Activated T-helper 17 cell treated with anti-CD3 and anti-CD28 coated beads, Interleukin-2, amount 50 U/mL, for 72 hours (primary cell): ENCODE results near the gene REST. TPM values are rescaled to one million over a fixed set of nuclear protein-coding genes. Genes with fewer than 3 reads are reported as not detected.
A peak's percentile ranks its signal among the peaks of the same experiment; 100 is the strongest.

ENCODE experiments used
- ATAC-seq: fragments of 150-1000 bp; cut with Tn5 transposase; replicated peaks from 2 replicates; pipeline ENCODE4 v1.10.0; 2021; ENCODE audit warnings: mild to moderate bottlenecking, moderate library complexity
- H3K27ac Mint-ChIP-seq: one replicate; pipeline ENCODE4 v1.8.0; 2022; ENCODE audit warnings: mixed read lengths
- H3K27me3 Mint-ChIP-seq: one replicate; pipeline ENCODE4 v1.8.0; 2022; ENCODE audit warnings: mixed read lengths
- H3K36me3 Mint-ChIP-seq: one replicate; pipeline ENCODE4 v1.8.0; 2022; ENCODE audit warnings: low read depth, mild to moderate bottlenecking, mixed read lengths
- H3K4me1 Mint-ChIP-seq: one replicate; pipeline ENCODE4 v1.8.0; 2022; ENCODE audit warnings: mixed read lengths
- H3K4me3 Mint-ChIP-seq: one replicate; pipeline ENCODE4 v1.8.0; 2022; ENCODE audit warnings: mild to moderate bottlenecking, mixed read lengths
- H3K9me3 Mint-ChIP-seq: one replicate; pipeline ENCODE4 v1.8.0; 2022; ENCODE audit warnings: mixed read lengths
- total RNA-seq, 2 donors: library from RNA; stranded (reverse); gene quantifications; one replicate each; pipeline ENCODE4 v1.2.3, GENCODE V29; 2022

Gene REST
- total RNA-seq, 2 donors from 2014 or later: 39.5 to 51.8 TPM

- H3K27me3 Mint-ChIP-seq: no peaks in the 10 kb centered on the region
- H3K9me3 Mint-ChIP-seq: no peaks in the 10 kb centered on the region
- peaks cover 87% of the 10 kb centered on the region for H3K36me3 Mint-ChIP-seq
- peaks cover 16% of the 10 kb centered on the region for H3K4me1 Mint-ChIP-seq
- peak within 1 kb of the TSS; percentile 100 for H3K4me3 Mint-ChIP-seq
- peak within 1 kb of the TSS; percentile 97 for H3K27ac Mint-ChIP-seq
- ATAC-seq: peak; percentile 85
These were observed 69.8 kb downstream of the REST start, which contains the start of gene NOA1 for GRCh38 chr4:56977321-56978012. TSS of gene NOA1 (minus strand) at chr4:56977606. CDS start at chr4:56977585, 21 bp downstream.

GRCh38 chr4:56978750-56979303, 71.1 kb downstream of the REST start, which contains the start of gene POLR2B:
TSS of gene POLR2B (plus strand) at chr4:56978896. CDS start at chr4:56978986, 90 bp downstream.
- Mint-ChIP-seq H3K9me3 (no peaks in the 10 kb centered on the region), H3K27ac (peak within 1 kb of the TSS; percentile 97), H3K27me3 (no peaks in the 10 kb centered on the region), H3K36me3 (peaks cover 86% of the 10 kb centered on the region), H3K4me3 (peak within 1 kb of the TSS; percentile 100), H3K4me1 (peaks cover 19% of the 10 kb centered on the region)
- peak; percentile 56 for ATAC-seq

- Mint-ChIP-seq H3K36me3 (peaks cover 86% of the 10 kb centered on the region), H3K4me1 (peaks cover 22% of the 10 kb centered on the region), H3K27me3 (no peaks in the 10 kb centered on the region), H3K9me3 (no peaks in the 10 kb centered on the region), H3K27ac (peak overlapping the region; percentile 97), H3K4me3 (peak overlapping the region; percentile 100)
- no peak for ATAC-seq
These were observed 71.8 kb downstream of the REST start for GRCh38 chr4:56979421-56980072.

GRCh38 chr4:56981795-56982201, 74.1 kb downstream of the REST start:
- Mint-ChIP-seq H3K9me3 (no peaks in the 10 kb centered on the region), H3K27ac (peak overlapping the region; percentile 84), H3K4me3 (peak overlapping the region; percentile 100), H3K27me3 (no peaks in the 10 kb centered on the region), H3K4me1 (peaks cover 26% of the 10 kb centered on the region), H3K36me3 (peaks cover 90% of the 10 kb centered on the region)
- ATAC-seq: no peak

GRCh38 chr4:56986192-56986591, 78.5 kb downstream of the REST start:
- H3K27me3 Mint-ChIP-seq: no peaks in the 10 kb centered on the region
- no peak overlapping the region for H3K27ac Mint-ChIP-seq
- peaks cover 95% of the 10 kb centered on the region for H3K36me3 Mint-ChIP-seq
- H3K4me3 Mint-ChIP-seq: no peak overlapping the region
- peaks cover 44% of the 10 kb centered on the region for H3K4me1 Mint-ChIP-seq
- no peak for ATAC-seq
- no peaks in the 10 kb centered on the region for H3K9me3 Mint-ChIP-seq

GRCh38 chr4:56986952-56987351, 79.3 kb downstream of the REST start:
- Mint-ChIP-seq H3K4me1 (peaks cover 41% of the 10 kb centered on the region), H3K27ac (no peak overlapping the region), H3K9me3 (no peaks in the 10 kb centered on the region), H3K4me3 (no peak overlapping the region), H3K36me3 (peaks cover 95% of the 10 kb centered on the region), H3K27me3 (no peaks in the 10 kb centered on the region)
- ATAC-seq: no peak

- H3K27ac Mint-ChIP-seq: peak overlapping the region; percentile 73
- no peaks in the 10 kb centered on the region for H3K27me3 Mint-ChIP-seq
- H3K4me3 Mint-ChIP-seq: no peak overlapping the region
- H3K36me3 Mint-ChIP-seq: peaks cover 99% of the 10 kb centered on the region
- ATAC-seq: no peak
- no peaks in the 10 kb centered on the region for H3K9me3 Mint-ChIP-seq
- H3K4me1 Mint-ChIP-seq: peaks cover 21% of the 10 kb centered on the region
These were observed 82.6 kb downstream of the REST start for GRCh38 chr4:56990109-56990905.

- Mint-ChIP-seq H3K9me3 (no peaks in the 10 kb centered on the region), H3K4me1 (peaks cover 16% of the 10 kb centered on the region), H3K27me3 (no peaks in the 10 kb centered on the region), H3K4me3 (no peak overlapping the region), H3K36me3 (peaks cover 100% of the 10 kb centered on the region), H3K27ac (no peak overlapping the region)
- ATAC-seq: no peak
These were observed 87.8 kb downstream of the REST start for GRCh38 chr4:56995525-56995924.

- no peaks in the 10 kb centered on the region for H3K27me3 Mint-ChIP-seq
- H3K4me3 Mint-ChIP-seq: no peak overlapping the region
- peaks cover 6% of the 10 kb centered on the region for H3K4me1 Mint-ChIP-seq
- H3K9me3 Mint-ChIP-seq: no peaks in the 10 kb centered on the region
- no peak for ATAC-seq
- peaks cover 100% of the 10 kb centered on the region for H3K36me3 Mint-ChIP-seq
- H3K27ac Mint-ChIP-seq: no peak overlapping the region
These were observed 92.1 kb downstream of the REST start for GRCh38 chr4:56999751-57000150.

- ATAC-seq: no peak
- no peaks in the 10 kb centered on the region for H3K9me3 Mint-ChIP-seq
- peaks cover 97% of the 10 kb centered on the region for H3K36me3 Mint-ChIP-seq
- H3K27ac Mint-ChIP-seq: no peak overlapping the region
- no peaks in the 10 kb centered on the region for H3K27me3 Mint-ChIP-seq
- peaks cover 6% of the 10 kb centered on the region for H3K4me1 Mint-ChIP-seq
- H3K4me3 Mint-ChIP-seq: no peak overlapping the region
These were observed 105.9 kb downstream of the REST start for GRCh38 chr4:57013543-57014120.

Other genes starting within 250 kb of the REST start
- gene HOPX, start 226.6 kb upstream of the REST start, total RNA-seq: 100 to 1,000 TPM in 1 of 2 donors, 10 to 100 TPM in 1; 53.6 to 118 TPM
- gene SPINK2, start 86.2 kb upstream of the REST start, total RNA-seq: not detected
- 10 to 100 TPM; 18.8 to 19.7 TPM for gene NOA1, start 69.7 kb downstream of the REST start, total RNA-seq
- 100 to 1,000 TPM; 105 to 133 TPM for gene POLR2B, start 71.0 kb downstream of the REST start, total RNA-seq
- not detected for gene IGFBP7, start 202.5 kb downstream of the REST start, total RNA-seq